ENCODE results near the gene CRACR2A. TPM values are rescaled to one million over a fixed set of nuclear protein-coding genes. Genes with fewer than 3 reads are reported as not detected.

The CRACR2A gene
- total and polyA plus RNA-seq, 9 of the 15 experiments (the other 6 are each of a cell fraction or from before 2014, with no cell fraction given): 2.1 to 15.1 (median 10.4) TPM

- ChIA-PET CTCF (ENCODE audit: low intra/inter-chr PET ratio) (no interaction called here), POLR2A (no interaction called here)
- WGBS (ENCODE audit: insufficient coverage, low coverage, missing lambda C conversion rate): 100% methylated on average over 1 of the region's 1 CpG
- intact Hi-C loops (cut with micrococcal nuclease): no loop called here
- H3K79me2 ChIP-seq (ENCODE audit: control insufficient read depth, insufficient read depth, low read length): no peaks in the 10 kb centered on the region
- no TSS peak for BruUV-seq (replicated peaks)
- H3K4me2 ChIP-seq (ENCODE audit: insufficient read depth, low read length): no peak overlapping the region
- H3K9me1 ChIP-seq (ENCODE audit: control insufficient read depth, insufficient read depth, low read length): no peaks in the 10 kb centered on the region
- FAIRE-seq: no peak
- H3K27me3 ChIP-seq (ENCODE audit: control insufficient read depth in 2 of 2, insufficient read depth in 2 of 2, low read length in 2 of 2): no peaks in the 10 kb centered on the region
- TF ChIP-seq IRF2 (CRISPR knock-in tag; IDR thresholded peaks at IDR 0.05): no peak
- TF ChIP-seq ZKSCAN1 (IDR thresholded peaks at IDR 0.05; ENCODE audit: low read depth, low read length): no peak
- TF ChIP-seq KAT7 (CRISPR knock-in tag; IDR thresholded peaks at IDR 0.05; ENCODE audit: borderline replicate concordance): no peak
- ATAC-seq: no peak
- no peaks in the 10 kb centered on the region for H4K20me1 ChIP-seq (replicated peaks; ENCODE audit: control insufficient read depth, insufficient read depth, low read length)
- in situ Hi-C loops (cut with MboI): no loop called here
- no peak overlapping the region for H2AFZ ChIP-seq (ENCODE audit: low read depth, low read length)
- no peak overlapping the region for H3K27ac ChIP-seq (ENCODE audit: extremely low read depth, low read depth, low read length)
- H3K4me3 ChIP-seq: no peak overlapping the region
- no peak for DNase-seq (ENCODE audit: extremely low read depth in 1 of 4, low spot score in 3 of 4)
- H3K9me3 ChIP-seq (replicated peaks; ENCODE audit: control insufficient read depth, insufficient read depth, low read depth, low read length): no peaks in the 10 kb centered on the region
- H3K4me1 ChIP-seq (replicated peaks in 1 of 2; ENCODE audit: control insufficient read depth in 2 of 2, insufficient read depth in 2 of 2, low read length in 2 of 2): no peaks in the 10 kb centered on the region; a peak in 2 of 5 replicates
- H3K36me3 ChIP-seq (ENCODE audit: control insufficient read depth, insufficient read depth, low read length): peaks cover 3% of the 10 kb centered on the region; the same call in 2 of the 3 replicates
- no peak overlapping the region for H3K9ac ChIP-seq (ENCODE audit: insufficient read depth in 1 of 2, low read depth in 2 of 2, low read length in 2 of 2)
Measured at GRCh38 chr12:3700861-3701260, 52.0 kb downstream of the CRACR2A start.

DNA sequence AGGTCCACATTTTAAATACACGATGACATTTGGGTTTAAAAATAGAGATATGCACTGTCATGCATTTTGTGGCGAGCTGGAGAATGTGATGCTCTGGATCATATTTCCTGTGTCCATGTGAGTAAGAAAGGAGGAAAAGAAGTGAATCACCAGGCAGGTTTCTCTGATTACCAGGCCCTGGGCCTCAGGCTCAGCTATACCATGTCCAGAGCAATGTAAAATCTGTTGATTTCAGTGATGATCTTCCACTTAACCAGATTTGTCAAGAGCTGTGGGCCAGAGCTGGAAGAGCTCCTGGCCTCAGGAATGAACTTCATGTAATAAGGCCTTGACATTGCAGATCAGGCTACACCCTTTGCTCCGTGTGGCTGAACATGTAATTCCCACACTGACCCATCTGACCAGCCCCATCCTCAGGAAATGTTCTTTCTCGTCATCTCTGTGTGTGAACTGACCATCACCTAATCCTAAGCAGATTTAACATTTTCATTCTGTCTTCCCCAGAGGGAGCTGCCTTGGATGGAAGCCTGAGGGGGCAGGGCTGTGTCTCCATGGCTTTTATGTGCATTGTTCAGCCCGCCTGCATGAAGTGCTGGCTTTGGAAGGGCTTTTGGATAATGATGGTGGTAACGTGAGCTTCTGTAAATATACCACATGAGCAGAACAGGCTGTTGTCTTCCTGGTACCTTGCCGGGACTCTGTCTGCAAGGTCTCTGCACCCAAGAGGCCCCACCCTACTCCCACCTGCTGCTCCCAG, 54.5 kb downstream of the CRACR2A start:
- Histone ChIP-seq H4K20me1 (replicated peaks; ENCODE audit: control insufficient read depth, insufficient read depth, low read length) (no peaks in the 10 kb centered on the region), H3K36me3 (ENCODE audit: control insufficient read depth, insufficient read depth, low read length) (peaks cover 7% of the 10 kb centered on the region; the same call in 2 of the 3 replicates), H3K27me3 (ENCODE audit: control insufficient read depth in 2 of 2, insufficient read depth in 2 of 2, low read length in 2 of 2) (no peaks in the 10 kb centered on the region), H3K9me1 (ENCODE audit: control insufficient read depth, insufficient read depth, low read length) (no peaks in the 10 kb centered on the region), H3K9me3 (replicated peaks; ENCODE audit: control insufficient read depth, insufficient read depth, low read depth, low read length) (no peaks in the 10 kb centered on the region), H2AFZ (ENCODE audit: low read depth, low read length) (no peak overlapping the region), H3K4me1 (replicated peaks in 1 of 2; ENCODE audit: control insufficient read depth in 2 of 2, insufficient read depth in 2 of 2, low read length in 2 of 2) (no peaks in the 10 kb centered on the region), H3K9ac (ENCODE audit: insufficient read depth in 1 of 2, low read depth in 2 of 2, low read length in 2 of 2) (no peak overlapping the region), H3K27ac (ENCODE audit: extremely low read depth, low read depth, low read length) (no peak overlapping the region), H3K4me2 (ENCODE audit: insufficient read depth, low read length) (no peak overlapping the region), H3K79me2 (ENCODE audit: control insufficient read depth, insufficient read depth, low read length) (no peaks in the 10 kb centered on the region), H3K4me3 (no peak overlapping the region)
- no peak for FAIRE-seq
- in situ Hi-C loops (cut with MboI): no loop called here
- intact Hi-C loops (cut with micrococcal nuclease): no loop called here
- ChIA-PET POLR2A (interaction anchor here (1.4 kb wide), 1 partner anchor 10 kb away, joined by 3 read pairs; no protein-coding TSS in a partner anchor), CTCF (ENCODE audit: low intra/inter-chr PET ratio) (no interaction called here)
- no peak for ATAC-seq
- 60% methylated on average over 7 of the region's 7 CpGs for WGBS (ENCODE audit: insufficient coverage, low coverage, missing lambda C conversion rate)
- no TSS peak for BruUV-seq (replicated peaks)
- DNase-seq (ENCODE audit: extremely low read depth in 1 of 4, low spot score in 3 of 4): no peak
- no peak for TF ChIP-seq ETS1 (conservative IDR thresholded peaks at IDR 0.05; ENCODE audit: control insufficient read depth, low read depth, low read length)

All from K562 (cell line).